HG03575 (cell line): ENCODE data around the gene TGM4.

Source experiments
- ATAC-seq: cut with Tn5 transposase; IDR thresholded peaks from one replicate; pipeline ENCODE4 v1.9.1; 2021; ENCODE audit not compliant: unreplicated experiment, insufficient number of reproducible peaks, low FRiP score; ENCODE audit errors: extremely low read depth

The TGM4 gene

DNA sequence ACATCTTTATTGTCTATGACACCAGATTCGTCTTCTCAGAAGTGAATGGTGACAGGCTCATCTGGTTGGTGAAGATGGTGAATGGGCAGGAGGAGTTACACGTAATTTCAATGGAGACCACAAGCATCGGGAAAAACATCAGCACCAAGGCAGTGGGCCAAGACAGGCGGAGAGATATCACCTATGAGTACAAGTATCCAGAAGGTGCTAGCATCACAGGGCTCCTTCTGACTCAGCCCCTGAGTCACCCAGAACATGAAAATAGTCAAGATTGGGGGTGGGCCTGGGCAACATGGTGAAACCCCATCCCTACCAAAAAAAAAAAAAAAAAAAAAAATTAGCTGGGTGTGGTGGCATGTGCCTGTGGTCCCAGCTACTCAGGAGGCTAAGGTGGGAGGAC lies 32.6 kb downstream of the TGM4 start:
- ATAC-seq, result no peak

DNA sequence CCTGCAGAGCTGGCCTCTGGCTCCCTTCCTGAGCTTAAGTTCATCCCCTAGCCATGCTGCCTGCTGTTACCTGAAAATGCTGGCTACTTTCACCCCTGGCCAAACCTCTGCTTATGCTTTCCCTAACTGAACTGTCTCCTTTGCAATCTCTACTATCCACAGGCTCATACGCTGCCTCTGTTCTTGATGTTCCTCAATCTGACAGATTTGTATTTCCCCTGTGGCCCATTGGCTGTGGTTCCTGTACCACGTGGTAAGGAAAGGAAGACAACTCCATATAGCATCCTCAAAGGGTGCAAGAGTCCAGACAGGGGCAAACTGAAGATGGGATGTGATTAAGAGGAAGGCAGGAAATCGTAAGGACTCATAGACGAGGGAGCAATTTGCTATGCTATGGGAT lies 33.2 kb downstream of the TGM4 start:
- ATAC-seq, result no peak

DNA sequence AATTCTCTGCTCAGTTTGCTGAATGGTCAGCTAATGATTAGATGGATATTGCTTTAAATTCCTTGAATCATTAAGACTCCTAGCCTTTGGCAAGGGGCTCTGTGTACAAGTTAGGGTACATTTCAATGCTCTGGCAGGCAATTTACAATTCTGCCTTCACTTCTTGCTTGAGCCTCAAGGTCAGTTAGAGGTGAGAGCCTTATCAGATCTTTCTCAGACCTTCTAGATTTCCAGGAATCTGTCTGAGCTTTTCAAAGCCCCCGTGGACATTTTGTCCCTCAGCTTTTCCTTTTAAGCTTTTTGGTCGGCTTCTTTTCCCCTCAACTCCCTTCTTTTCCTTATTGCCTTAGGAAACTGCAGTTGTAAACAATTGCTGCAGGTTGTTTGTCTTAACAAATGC lies 34.7 kb downstream of the TGM4 start:
- ATAC-seq, result no peak

DNA sequence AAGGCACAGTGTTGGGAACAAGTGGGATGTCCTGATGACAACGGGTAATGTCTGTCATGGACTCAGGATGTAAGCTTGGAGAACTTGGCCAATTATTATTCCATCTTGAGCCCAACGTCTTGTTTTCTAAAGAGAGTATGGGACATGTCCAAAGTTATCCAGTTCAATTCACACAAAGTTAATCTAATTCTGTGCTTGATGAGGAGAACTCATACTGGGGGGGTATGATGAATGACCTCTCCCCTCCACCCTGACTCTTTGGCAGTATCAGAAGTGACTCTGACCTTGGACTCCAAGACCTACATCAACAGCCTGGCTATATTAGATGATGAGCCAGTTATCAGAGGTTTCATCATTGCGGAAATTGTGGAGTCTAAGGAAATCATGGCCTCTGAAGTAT lies 36.3 kb downstream of the TGM4 start:
- no peak for ATAC-seq

DNA sequence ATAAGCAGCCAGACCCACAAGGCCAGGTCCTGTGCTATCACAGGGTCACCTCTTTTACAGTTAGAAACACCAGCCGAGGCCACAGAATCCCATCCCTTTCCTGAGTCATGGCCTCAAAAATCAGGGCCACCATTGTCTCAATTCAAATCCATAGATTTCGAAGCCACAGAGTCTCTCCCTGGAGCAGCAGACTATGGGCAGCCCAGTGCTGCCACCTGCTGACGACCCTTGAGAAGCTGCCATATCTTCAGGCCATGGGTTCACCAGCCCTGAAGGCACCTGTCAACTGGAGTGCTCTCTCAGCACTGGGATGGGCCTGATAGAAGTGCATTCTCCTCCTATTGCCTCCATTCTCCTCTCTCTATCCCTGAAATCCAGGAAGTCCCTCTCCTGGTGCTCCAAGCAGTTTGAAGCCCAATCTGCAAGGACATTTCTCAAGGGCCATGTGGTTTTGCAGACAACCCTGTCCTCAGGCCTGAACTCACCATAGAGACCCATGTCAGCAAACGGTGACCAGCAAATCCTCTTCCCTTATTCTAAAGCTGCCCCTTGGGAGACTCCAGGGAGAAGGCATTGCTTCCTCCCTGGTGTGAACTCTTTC lies 39.6 kb downstream of the TGM4 start:
- ATAC-seq, result no peak

DNA sequence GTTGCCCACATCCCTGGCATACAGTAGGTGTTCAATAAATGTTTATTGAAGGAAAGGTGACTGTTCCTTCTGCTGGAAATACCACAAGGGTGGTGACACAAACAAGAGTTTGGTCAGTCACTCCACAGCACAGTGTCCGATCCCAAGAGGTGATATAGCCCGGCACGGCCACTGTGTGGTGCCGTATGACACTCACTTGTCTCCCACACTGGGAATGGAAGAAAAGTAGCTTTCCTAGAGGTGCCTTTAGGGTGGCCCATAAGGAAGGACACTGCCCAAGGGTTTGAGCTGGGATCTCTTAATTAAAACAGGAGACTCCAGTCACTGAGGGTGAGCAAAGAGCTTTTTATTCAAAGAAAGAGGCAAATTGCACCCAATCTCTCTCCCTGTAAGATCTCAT lies 40.5 kb downstream of the TGM4 start:
- ATAC-seq, result no peak

DNA sequence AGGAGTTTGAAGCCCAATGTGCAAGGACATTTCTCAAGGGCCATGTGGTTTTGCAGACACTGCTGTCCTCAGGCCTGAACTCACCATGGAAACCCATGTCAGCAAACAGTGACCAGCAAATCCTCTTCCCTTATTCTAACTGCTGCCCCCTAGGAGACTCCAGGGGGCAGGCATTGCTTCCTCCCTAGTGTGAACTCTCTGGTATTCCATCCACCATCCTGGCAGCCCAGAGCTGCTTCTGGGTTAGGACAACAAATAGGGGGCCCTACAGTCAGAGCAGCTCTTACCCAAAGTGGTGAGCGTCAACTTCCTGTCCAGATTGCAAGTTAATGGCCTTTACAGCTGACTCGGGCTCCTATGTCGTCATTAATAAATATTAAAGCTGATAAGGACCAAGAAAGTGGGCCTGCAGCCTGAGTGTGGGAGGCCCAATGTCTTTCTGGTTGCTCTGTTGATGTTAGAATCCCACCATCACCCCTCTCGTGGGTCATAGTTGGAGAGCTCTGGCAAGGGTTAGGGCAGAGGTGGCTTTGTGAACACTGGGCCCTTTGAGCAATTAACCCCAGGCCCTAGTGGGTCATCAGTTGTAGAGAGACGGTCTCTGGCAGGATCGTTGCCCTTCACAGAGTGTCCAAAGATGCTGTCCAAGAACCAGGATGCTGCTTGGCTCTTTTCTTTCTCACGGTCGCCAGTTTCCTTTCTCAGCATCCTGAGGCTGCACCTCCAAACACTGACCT lies 41.5 kb downstream of the TGM4 start:
- no peak for ATAC-seq

DNA sequence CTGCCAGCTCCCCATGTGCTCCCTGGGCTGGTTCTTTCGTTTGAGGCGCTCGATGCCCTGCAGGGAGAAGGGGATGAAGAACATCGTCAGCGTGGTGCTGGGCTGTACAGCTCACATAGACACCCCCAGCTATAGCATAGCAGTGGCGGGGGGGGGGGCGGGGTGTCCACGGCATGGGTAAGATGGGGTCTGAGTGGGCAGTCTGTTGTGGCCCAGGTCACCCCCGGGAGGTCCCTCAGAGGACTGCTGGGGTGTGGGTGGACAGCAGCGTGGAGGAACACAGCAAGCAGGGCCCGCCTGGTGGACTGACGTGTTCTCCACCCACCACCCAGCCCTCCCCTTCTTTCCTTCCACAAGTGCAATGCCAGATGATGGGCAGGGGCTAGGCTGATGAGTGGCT lies 43.7 kb downstream of the TGM4 start:
- ATAC-seq, result no peak

DNA sequence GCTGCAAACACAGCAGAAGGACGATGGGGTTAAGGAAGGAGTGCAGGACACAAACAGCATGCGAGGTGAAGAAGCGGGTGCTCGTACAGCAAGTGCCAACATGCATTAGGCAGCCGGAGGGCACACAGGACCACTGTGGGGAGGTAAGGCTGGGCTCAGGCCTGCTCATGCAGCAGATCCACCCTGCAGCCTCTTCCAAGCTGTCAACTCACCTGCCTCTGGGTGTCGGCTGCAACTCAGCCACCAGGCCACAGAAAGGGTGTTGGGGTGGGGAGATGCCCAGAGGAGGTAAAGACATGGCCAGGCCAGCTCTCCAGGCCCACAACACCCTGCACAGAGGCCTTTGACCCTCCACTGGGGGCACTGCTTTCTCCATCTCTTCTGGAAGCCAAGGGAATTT lies 44.2 kb downstream of the TGM4 start:
- no peak for ATAC-seq

DNA sequence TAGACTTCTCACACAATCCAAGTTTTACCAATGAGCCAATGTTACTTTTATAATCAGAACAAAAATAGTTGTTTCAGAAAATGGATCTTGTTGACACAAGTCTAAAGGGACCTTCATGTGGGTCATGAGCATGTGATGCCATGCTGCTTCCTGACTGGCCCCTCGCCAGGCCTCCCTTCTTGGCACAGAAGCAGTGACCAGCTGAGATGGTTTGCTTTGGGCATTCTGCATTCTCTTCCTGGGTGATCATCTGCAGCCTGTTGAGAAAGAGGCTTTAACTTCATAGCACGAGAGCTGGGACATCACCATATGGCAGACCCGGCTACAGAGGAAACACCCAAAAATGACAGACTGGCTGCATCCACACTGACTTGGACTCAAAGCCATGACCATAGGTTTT lies 45.7 kb downstream of the TGM4 start:
- ATAC-seq, result no peak

DNA sequence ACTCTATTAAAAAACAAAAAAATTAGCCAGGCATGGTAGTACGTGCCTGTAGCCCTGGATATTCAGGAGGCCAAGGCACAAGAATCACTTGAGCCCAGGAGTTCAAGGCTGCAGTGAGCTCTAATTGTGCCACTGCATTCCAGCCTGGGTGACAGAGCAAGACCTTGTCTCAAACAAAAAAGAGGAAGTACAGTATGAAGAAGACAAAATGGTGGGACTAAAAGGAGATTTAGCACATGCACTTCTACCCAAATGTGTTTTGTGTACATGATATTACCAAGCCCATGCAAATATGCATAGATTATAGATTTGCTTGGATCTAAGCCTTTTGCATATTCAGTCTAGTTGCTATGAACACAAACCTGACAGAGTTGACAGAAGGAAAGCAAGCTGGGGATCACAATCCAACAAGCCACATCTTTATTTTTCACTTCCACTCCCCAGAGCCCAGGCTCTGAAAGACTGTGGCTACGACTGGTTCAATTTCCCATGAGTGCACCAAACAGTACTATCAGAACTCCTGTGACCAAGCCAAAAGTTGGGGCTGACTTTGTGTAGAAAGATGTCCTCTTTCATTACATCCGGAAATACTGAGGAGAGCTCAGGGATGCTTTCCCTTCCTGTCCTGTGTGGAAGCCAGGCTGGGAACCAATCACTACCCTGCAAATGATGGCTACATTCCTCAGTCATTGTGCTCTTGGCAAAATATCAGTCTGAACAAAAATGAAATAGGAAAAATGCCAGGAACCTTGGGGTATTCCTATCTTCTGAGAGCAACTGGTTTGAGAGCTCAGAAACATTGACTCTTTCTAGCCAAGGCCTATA lies 49.4 kb downstream of the TGM4 start:
- ATAC-seq, result no peak

DNA sequence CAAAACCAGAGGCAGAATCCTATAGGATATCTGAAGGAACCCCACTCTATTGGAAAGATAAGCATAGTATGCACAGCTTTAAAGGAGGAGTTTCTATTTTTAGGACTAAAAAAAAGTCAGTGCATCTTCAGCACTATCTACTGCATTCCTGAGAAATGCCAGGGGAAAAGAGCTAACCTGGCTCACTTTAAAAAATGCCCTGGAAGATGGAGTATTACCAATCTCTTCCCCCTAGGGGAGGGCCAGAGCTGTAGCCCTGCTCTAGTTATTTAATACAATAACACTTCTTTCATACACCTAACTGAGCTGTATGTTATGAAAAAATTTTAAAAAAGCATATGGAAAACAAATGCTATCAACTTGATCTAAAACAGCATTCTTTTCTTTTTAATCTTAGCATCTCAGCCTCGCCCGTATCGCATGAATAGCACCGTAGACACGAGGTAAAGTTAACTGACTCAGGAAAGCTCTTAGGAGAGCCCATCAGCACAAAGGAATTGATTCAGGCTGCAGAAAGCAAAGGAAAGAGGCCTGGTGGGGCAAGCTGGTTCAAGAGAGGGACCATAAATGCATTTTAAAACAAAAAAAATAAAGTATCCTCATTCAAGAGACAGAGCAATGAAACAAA lies 50.2 kb downstream of the TGM4 start:
- ATAC-seq, result no peak

DNA sequence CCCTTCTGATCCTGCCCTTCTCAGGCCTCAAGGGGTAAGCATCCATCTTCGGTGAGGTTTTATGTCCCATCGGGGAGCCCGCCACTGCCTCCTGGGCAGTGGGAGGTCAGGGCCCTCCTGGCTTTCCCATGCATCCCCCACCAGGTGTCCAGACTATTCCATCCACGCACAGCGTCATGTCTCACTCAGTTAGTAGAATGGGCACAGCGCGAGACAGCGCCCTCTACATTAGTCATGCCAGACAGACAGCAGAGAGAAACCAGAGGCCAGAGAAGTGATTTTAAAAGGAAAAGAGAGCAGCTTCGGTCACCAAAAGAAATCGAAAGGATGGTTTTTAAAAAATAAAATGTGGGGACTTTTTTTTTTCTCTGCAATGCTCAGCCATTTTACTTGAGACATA lies 51.8 kb downstream of the TGM4 start:
- ATAC-seq, result no peak

DNA sequence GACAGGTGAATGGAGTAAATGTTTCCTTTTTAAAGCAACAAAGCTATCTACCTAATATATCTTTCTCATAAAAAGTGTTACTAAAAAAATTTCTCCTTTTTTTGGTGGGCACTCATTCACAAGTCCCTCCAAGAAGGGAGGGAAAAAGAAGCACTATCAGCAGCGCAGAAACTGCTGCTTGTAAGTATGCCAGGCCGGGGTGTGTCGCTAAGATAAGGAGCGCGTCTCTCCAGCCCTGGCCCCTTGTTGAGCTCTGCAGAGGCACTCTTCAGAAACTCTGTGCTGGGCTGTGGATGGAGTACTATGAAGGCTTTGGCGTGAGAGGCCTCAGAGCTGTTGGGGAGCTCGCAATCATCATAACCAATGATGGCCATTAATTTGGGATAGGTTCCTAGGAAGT lies 52.5 kb downstream of the TGM4 start:
- no peak for ATAC-seq

DNA sequence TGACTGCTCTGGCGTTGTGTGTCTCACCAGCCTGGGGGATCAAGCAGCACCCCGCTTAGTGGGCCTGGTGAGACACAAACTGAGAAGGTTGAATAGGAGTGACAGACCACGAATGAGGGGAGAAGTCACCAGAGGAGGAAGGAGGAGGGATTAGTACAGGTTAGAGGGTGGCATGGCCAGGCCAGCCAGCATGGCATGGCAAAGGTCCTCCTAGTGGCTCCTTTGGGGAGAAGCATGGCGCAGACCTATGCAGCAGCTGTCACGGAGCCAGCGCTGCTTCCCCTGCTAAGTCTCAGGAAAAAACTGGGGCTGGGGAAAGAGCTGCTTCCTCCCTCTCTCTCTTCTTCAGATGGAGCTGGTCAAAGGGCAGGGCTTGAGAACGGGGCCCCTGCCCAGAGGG lies 53.0 kb downstream of the TGM4 start:
- no peak for ATAC-seq

DNA sequence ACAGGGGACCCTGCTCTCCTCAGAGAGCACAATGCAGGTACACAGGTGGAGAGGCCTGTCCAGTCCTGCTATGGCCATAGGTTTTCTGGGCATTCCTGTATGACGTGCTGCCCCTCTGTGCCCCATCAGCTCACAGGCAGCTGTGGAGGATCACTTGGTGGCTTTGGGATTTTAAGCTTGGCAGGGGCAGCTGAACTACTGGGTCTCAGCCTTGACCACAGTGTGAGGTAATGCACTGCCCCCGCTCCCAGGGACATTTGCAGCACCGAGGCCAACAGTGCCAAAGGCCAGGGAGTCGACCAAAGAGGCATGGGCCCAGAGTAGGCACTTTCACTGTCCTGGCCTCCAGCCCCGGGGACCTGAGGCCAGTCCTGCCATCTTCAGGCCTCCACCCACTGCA lies 55.4 kb downstream of the TGM4 start:
- no peak for ATAC-seq

DNA sequence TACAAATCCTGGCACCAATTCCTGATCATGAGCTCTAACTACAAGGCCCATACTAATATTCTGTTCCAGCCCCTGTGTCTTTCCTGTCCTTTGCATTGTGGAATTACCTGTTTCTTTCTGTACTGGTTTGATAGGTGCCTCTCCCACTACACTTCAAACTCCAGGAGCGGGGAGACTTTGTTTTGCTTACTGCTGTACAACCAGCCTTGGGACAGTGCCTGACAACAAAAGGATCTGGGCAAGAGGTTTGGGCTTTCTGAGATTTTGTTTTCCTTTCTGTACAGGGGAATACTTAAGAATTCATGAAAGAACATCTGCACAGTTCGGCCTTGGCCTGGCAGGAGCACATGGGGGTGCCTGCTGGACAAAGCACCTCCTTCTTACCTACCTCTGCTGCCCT lies 56.5 kb downstream of the TGM4 start:
- ATAC-seq, result no peak

DNA sequence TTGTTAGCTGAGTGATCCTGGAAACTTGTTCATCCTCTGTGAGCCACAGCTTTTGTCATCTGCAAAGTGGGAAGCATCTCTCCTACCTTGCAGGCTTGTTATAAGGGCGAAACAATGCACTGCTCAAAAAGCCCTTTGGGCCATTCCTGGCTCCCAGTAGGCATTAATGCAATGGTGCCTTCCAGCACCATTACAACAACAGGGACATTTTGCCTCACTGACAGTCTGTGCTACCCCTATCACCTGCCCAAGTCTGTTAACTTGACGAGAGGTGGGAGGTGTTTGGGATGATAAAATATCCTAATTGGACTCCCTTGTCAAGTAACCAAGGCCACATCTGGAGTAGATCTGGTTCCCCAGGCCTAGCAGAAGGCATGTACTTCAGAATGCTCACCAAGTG lies 57.4 kb downstream of the TGM4 start:
- ATAC-seq, result no peak

DNA sequence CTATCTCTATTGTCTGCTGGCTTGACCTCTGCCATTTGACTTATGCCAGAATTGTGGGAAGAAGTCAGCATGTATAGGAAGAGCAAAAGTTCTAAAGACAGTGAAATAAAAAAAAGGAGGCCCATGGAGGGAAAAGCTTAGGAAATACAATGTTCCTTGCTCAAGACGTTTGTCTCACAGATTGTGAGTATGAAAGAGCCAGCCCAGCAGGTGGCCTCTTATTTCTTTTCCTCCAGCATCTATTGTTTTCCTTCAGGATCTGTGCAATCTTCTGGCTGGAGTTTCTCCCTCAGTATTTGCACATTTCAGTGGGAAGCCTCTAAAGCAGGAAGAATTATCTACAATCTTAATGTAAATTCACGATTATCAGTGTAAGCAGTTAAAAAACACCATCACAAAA lies 57.9 kb downstream of the TGM4 start:
- no peak for ATAC-seq
